HL-60/S4 treated with retinoic acid at 250 ng/mL for 4 days and 3 days (cell line): ENCODE data around the gene ZBTB7C.

Experiments
- in situ Hi-C: fragments of 300-500 bp; cut with MboI; formaldehyde crosslinking; loops from 2 replicates; pipeline ENCODE4 v1.7.0; 2022; ENCODE audit warnings: low sequenced_read_pairs

Gene ZBTB7C

GRCh38 chr18:48328473-48329210 is 80.5 kb downstream of the ZBTB7C start:
- in situ Hi-C loops = no loop called here

GRCh38 chr18:48326901-48327675 is 82.1 kb downstream of the ZBTB7C start:
- in situ Hi-C loops = no loop called here

GRCh38 chr18:48325115-48325665 is 84.0 kb downstream of the ZBTB7C start:
- in situ Hi-C loops = no loop called here

- in situ Hi-C loops = no loop called here
Observed at GRCh38 chr18:48324651-48325050, 84.5 kb downstream of the ZBTB7C start.

GRCh38 chr18:48323151-48323550 is 86.0 kb downstream of the ZBTB7C start:
- in situ Hi-C loops = no loop called here

GRCh38 chr18:48321536-48321935 is 87.6 kb downstream of the ZBTB7C start:
- in situ Hi-C loops = no loop called here

- in situ Hi-C loops = no loop called here
Observed at GRCh38 chr18:48321121-48321520, 88.1 kb downstream of the ZBTB7C start.

- in situ Hi-C loops = no loop called here
Observed at GRCh38 chr18:48320639-48320945, 88.6 kb downstream of the ZBTB7C start.

- in situ Hi-C loops = no loop called here
Observed at GRCh38 chr18:48319801-48320638, 89.2 kb downstream of the ZBTB7C start.

- in situ Hi-C loops = no loop called here
Observed at GRCh38 chr18:48318436-48318835, 90.7 kb downstream of the ZBTB7C start.

GRCh38 chr18:48317781-48318381 is 91.3 kb downstream of the ZBTB7C start:
- in situ Hi-C loops = no loop called here

- in situ Hi-C loops = no loop called here
Observed at GRCh38 chr18:48316177-48316576, 93.0 kb downstream of the ZBTB7C start.

- in situ Hi-C loops = no loop called here
Observed at GRCh38 chr18:48314690-48315089, 94.5 kb downstream of the ZBTB7C start.

GRCh38 chr18:48313792-48314191 is 95.4 kb downstream of the ZBTB7C start:
- in situ Hi-C loops = no loop called here

- in situ Hi-C loops = no loop called here
Observed at GRCh38 chr18:48312066-48312465, 97.1 kb downstream of the ZBTB7C start.

GRCh38 chr18:48310999-48311398 is 98.2 kb downstream of the ZBTB7C start:
- in situ Hi-C loops = no loop called here

GRCh38 chr18:48310353-48310752 is 98.8 kb downstream of the ZBTB7C start:
- in situ Hi-C loops = no loop called here

- in situ Hi-C loops = no loop called here
Observed at GRCh38 chr18:48308755-48309575, 100.2 kb downstream of the ZBTB7C start.

- in situ Hi-C loops = no loop called here
Observed at GRCh38 chr18:48308027-48308635, 101.1 kb downstream of the ZBTB7C start.

- in situ Hi-C loops = no loop called here
Observed at GRCh38 chr18:48306838-48307237, 102.3 kb downstream of the ZBTB7C start.
